GM12874 (cell line): ENCODE measurements around the gene SRY.

Source experiments
- TF ChIP-seq, protein P1 (sequence below): IDR thresholded peaks from 2 replicates; pipeline ENCODE4 v1.5.1; 2011; ENCODE audit warnings: low read depth, mild to moderate bottlenecking, control low read depth, low read length, moderate library complexity; ENCODE audit not compliant: insufficient read depth

SRY gene

DNA sequence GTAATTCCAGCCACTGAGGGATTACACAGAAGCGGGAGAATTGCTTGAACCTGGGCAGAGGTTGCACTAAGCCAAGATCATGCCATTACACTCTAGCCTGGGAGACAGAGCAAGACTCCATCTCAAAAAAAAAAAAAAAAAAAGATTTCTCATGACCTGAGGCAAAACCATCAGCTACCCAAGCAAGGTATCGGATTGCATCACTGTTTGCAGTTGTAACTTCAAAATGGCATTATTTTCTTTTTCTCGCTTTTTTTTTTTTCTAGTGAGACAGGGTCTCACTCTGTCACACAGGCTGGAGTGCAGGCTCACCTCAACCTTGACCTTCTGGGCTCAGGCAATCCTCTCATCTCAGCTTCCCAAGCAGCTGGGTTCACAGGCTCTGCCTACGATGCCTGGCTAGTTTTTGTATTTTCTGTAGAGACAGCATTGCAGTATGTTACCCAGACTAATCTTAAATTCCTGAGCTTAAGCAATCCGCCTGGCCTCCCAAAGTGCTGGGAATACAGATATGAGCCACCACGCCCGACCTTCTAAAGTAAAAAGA lies 9.6 kb upstream of the SRY start:
- TF ChIP-seq, protein P1, sequence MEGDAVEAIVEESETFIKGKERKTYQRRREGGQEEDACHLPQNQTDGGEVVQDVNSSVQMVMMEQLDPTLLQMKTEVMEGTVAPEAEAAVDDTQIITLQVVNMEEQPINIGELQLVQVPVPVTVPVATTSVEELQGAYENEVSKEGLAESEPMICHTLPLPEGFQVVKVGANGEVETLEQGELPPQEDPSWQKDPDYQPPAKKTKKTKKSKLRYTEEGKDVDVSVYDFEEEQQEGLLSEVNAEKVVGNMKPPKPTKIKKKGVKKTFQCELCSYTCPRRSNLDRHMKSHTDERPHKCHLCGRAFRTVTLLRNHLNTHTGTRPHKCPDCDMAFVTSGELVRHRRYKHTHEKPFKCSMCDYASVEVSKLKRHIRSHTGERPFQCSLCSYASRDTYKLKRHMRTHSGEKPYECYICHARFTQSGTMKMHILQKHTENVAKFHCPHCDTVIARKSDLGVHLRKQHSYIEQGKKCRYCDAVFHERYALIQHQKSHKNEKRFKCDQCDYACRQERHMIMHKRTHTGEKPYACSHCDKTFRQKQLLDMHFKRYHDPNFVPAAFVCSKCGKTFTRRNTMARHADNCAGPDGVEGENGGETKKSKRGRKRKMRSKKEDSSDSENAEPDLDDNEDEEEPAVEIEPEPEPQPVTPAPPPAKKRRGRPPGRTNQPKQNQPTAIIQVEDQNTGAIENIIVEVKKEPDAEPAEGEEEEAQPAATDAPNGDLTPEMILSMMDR = no peak

DNA sequence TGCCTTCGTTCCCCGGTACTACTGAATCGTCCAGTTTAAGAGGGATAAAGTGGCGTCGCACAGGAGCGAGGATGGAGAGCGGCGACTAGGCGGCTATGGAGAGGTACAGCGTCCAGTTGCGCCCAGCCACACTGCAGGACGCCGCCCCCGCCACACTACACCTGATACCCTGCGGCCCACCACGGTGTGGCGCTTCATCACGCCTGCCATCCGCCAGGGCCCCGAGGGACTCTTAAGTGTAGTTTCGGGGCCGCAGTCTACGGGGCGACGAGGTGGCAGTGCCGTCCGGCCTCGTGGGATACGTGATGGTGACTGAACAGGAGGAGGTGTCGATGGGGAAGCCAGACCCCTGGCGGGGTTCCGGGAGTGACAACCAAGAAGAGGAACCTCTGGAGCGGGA lies 2.3 kb upstream of the SRY start:
- TF ChIP-seq, protein P1 = no peak

GRCh38 chrY:2786876-2787512 lies 488 bp downstream of the SRY start:
- TF ChIP-seq, protein P1 = no peak
